ENCODE measurements around the gene ABCC3.

ABCC3 gene

GRCh38 chr17:50635982-50636803 is 1.5 kb downstream of the ABCC3 start:
- peak overlapping the region; percentile 98 for H3K27ac ChIP-seq
- no peak for DNase-seq (ENCODE audit: low spot score)
- ChIA-PET POLR2A (ENCODE audit: low non-redundant PET) (interaction anchor here (0.6 to 0.9 kb wide), 2 partner anchors 26 to 39 kb away, joined by 4 to 9 read pairs; no protein-coding TSS in a partner anchor), CTCF (interaction anchor here (0.5 to 0.6 kb wide), 3 partner anchors 11 to 258 kb away, joined by 3 to 4 read pairs (median 3); no protein-coding TSS in a partner anchor)
- TF ChIP-seq CTCF (conservative IDR thresholded peaks at IDR 0.05; ENCODE audit: low read depth), result no peak

- no peak for DNase-seq (ENCODE audit: low spot score)
- no peak for TF ChIP-seq CTCF (conservative IDR thresholded peaks at IDR 0.05; ENCODE audit: low read depth)
- H3K27ac ChIP-seq, result peak overlapping the region; percentile 98
- CTCF ChIA-PET, result interaction anchor here (0.6 kb wide), 1 partner anchor 10 kb away, joined by 3 read pairs; no protein-coding TSS in a partner anchor
- POLR2A ChIA-PET (ENCODE audit: low non-redundant PET), result interaction anchor here (0.9 kb wide), 1 partner anchor 38 kb away, joined by 4 read pairs; no protein-coding TSS in a partner anchor
Observed at GRCh38 chr17:50636804-50637195, 2.1 kb downstream of the ABCC3 start.

GRCh38 chr17:50637829-50638605 is 3.3 kb downstream of the ABCC3 start:
- DNase-seq (ENCODE audit: low spot score), result no peak
- peak overlapping the region; percentile 98 for H3K27ac ChIP-seq
- no peak for TF ChIP-seq CTCF (conservative IDR thresholded peaks at IDR 0.05; ENCODE audit: low read depth)
- POLR2A ChIA-PET (ENCODE audit: low non-redundant PET), result interaction anchor here (0.8 kb wide), 1 partner anchor 16 kb away, joined by 3 read pairs; no protein-coding TSS in a partner anchor
- CTCF ChIA-PET, result interaction anchor here (0.6 to 1.1 kb wide), 3 partner anchors 9 to 58 kb away, joined by 3 read pairs; no protein-coding TSS in a partner anchor

GRCh38 chr17:50638606-50638965 is 3.9 kb downstream of the ABCC3 start:
- H3K27ac ChIP-seq, result peak overlapping the region; percentile 98
- no peak for TF ChIP-seq CTCF (conservative IDR thresholded peaks at IDR 0.05; ENCODE audit: low read depth)
- DNase-seq (ENCODE audit: low spot score), result no peak
- CTCF ChIA-PET, result interaction anchor here (0.6 to 1.1 kb wide), 4 partner anchors 9 to 24 kb away, joined by 3 to 5 read pairs (median 3); no protein-coding TSS in a partner anchor
- POLR2A ChIA-PET (ENCODE audit: low non-redundant PET), result interaction anchor here (0.7 to 0.8 kb wide), 2 partner anchors 15 to 22 kb away, joined by 3 to 4 read pairs; no protein-coding TSS in a partner anchor

- CTCF ChIA-PET, result interaction anchor here (0.5 to 1.1 kb wide), 5 partner anchors 9 to 42 kb away, joined by 3 to 5 read pairs (median 3); no protein-coding TSS in a partner anchor
- no peak for TF ChIP-seq CTCF (conservative IDR thresholded peaks at IDR 0.05; ENCODE audit: low read depth)
- POLR2A ChIA-PET (ENCODE audit: low non-redundant PET), result interaction anchor here (0.7 to 0.8 kb wide), 2 partner anchors 15 to 21 kb away, joined by 3 to 4 read pairs; no protein-coding TSS in a partner anchor
- peak overlapping the region; percentile 98 for H3K27ac ChIP-seq
- peak; percentile 93 for DNase-seq (ENCODE audit: low spot score)
Observed at GRCh38 chr17:50638966-50639713, 4.5 kb downstream of the ABCC3 start.

All from RWPE1 (cell line).